ENCODE measurements around the gene XIAP.

XIAP gene

GRCh38 chrX:123961268-123962005 is 101.6 kb downstream of the XIAP start, which contains the start of gene STAG2:
Gene STAG2, plus strand, starts transcription at chrX:123961706. Its CDS starts 60,922 bp downstream, at chrX:124022628.
- peak; percentile 73 for DNase-seq

- DNase-seq, result peak; percentile 13
Measured at GRCh38 chrX:123962006-123962467, 102.2 kb downstream of the XIAP start.

- DNase-seq, result peak; percentile 92
Measured at GRCh38 chrX:123962794-123963373, 103.0 kb downstream of the XIAP start.

All from NCI-H226 (cell line).